EH (cell line): ENCODE data around the gene RASL12.
A peak's percentile ranks its signal among the peaks of the same experiment; 100 is the strongest.

ENCODE experiments used
- DNase-seq: peaks from one replicate; pipeline ENCODE4 v3.0.0-alpha.2; 2015; ENCODE audit warnings: low read depth

RASL12 gene

GRCh38 chr15:65092911-65093792, 25.4 kb upstream of the RASL12 start:
- no peak for DNase-seq

GRCh38 chr15:65091946-65092770, 24.4 kb upstream of the RASL12 start:
- DNase-seq: no peak

DNA sequence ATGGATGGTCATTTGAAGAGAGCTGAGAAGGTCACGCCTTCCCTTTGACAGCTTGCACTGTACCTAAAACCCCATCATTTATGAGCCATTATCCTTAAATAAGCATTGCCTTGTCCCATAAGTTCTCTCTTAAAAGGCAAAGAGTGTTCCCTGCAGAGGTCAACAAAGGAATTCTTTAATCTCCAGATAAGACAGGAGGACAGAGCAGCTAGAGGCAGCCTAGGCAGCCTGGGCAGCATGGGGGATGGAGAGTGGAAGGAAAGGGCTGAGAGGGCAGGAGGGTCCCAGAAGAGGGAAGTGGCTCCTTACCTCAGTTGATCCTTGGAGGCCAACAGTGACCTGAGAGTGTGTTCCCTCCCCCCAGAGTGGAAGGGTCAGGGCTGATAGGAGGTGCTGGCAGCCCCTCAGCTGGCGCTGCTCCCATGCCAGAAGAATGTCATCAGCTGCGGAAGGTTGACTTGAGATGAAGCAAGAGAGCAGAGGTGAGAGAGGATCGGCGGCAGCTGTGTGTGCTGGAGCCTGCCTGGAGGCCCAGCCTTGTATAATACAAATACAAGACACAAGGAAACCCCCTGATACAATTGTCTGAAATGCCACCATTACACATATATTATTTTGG, 21.5 kb upstream of the RASL12 start:
- DNase-seq: no peak

- DNase-seq: no peak
Measured at GRCh38 chr15:65088643-65089021, 20.8 kb upstream of the RASL12 start.

DNA sequence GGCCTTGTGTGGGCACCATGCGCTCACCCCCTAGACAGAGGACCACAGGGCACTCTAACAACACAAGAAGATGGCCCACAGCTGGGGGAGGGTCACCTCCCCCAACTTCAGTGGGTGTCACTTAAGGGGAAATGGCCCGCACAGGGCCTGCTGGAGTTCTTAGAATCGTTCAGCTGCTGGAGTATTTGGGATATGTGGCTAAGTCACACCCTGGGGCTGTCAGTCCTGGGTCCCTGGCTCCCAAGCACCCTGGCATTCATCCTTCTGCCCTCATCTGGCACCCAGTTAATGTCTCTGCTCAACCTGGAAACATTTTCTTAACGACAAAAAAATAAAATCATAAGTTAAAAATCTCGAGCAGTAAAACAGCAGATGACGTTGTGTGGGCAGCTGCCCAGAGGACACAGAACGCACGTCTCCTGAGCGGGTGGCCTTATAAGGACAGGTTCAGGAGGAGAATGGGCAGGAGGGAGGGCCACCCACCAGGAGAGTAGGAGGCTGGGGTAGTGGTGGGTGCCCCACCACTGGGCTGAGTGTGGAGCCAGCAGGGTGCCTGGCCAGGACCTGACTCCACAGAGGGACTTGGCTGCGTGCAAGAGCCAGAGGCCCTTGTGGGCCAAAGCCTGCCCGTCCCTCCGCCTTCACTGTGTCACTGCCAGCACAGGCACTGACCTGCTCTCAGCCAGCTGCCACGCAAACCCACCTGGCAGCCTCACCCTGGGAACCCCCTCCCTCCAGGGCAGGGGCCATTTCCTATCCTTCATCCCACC, 20.3 kb upstream of the RASL12 start:
- peak; percentile 46 for DNase-seq

GRCh38 chr15:65087411-65087810, 19.6 kb upstream of the RASL12 start:
- DNase-seq: no peak

DNA sequence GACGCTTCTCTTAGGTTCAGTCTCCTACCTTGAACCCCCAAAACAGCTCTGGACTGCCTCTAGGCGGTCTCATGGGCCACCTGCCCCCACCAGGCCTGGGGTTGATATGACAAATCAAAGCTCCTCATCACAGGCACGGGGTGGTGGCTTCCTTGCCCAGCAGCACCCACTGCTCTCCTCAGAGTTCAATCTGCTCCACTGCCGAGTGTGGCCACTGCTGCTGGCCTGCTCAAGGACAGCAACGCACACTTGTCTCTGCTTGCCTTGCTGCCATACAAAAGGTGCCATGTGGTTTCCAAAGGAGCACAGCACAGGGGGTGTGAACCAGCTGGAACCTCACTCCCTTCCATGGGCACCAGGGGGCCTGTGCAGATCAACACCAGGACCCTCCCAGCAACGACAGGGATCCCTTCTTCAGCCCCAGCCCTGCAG, 18.9 kb upstream of the RASL12 start:
- no peak for DNase-seq

DNA sequence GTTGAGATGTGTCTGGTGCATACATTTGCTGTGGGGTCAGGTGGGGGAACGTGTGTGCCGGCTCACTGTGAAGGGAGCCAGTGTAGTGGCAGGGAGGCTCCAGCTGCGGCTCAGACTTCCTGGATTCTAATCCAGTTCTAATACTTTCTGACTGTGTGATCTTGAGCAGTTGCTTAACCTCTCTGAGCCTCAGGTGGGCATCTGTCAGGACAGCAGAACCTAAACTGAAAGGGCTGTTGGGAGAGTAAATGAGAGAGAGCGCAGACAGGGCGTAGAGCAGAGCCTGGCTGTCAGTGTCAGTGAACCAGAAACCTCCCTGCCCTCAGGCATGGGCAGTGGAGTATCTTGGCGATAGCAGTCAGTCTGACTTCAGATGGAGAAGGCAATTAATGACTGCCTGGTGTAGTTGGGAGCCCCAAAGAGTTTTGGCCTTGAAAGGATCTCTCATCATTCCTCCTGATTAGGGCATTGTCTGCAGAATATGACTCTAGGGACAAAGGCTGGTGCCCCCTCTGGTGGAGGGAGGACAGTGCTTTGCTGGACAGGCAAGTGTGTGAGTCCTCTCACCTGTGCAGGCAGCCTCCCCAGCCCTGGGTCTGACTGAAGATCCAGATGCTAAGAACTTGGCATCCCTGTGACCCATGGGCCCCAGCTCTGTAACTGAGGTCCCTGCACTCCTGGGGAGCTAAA, 18.3 kb upstream of the RASL12 start:
- peak; percentile 38 for DNase-seq

- no peak for DNase-seq
Measured at GRCh38 chr15:65085207-65085753, 17.5 kb upstream of the RASL12 start.

- DNase-seq: no peak
Measured at GRCh38 chr15:65084500-65085206, 16.9 kb upstream of the RASL12 start.

DNA sequence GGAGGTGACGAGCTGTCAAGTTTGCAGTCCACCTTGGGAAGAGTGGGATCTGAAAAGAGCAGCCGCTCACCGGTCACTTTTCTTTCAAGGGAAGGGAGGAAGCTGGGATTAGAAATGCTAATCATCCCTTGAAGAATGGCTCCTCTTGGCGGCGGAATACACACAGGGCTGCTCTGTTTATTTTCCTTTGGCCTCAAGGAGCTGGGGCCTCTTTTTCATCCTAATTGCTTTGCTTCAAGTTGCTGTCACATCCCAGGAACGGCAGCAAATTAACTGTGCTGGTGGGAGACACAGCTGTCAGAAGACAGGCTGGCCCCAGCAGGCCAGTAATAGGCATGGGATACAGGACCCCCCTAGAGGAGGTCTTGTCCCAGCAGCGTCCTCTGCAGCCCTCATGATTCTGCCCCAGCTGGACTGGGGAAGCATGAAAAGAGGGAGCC, 15.5 kb upstream of the RASL12 start:
- DNase-seq: peak; percentile 51

DNA sequence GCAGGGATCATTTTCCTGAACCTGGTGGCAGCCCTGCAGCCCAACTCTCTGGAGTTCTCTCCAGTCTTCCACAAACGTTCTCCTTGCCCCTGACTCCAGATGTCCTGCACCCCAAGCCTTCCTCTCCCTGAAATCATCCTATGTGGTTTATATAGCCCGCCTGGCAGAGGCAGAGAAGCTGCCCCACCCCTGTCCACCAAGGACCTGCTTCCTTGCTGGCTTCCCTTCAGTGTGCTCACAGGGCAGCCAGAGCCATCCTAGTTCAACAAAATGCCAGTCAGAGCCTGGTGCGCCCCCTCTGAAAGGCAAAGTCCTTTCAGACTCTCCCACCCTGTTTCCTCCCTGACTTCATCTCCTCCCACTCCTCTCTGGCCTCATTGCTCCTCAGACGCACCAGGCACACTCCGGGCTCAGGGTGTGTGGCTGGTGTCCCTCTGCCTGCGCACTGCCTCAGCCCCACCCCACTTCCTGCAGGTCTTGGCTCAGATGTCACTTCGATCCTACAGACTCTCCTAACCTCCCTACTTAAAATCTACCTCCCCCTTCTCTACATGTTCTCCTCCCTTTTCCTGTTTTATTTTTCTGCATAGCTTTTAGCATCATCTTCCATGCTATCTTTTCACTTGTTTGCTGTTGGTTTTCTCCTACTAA, 14.6 kb upstream of the RASL12 start:
- DNase-seq: peak; percentile 33

DNA sequence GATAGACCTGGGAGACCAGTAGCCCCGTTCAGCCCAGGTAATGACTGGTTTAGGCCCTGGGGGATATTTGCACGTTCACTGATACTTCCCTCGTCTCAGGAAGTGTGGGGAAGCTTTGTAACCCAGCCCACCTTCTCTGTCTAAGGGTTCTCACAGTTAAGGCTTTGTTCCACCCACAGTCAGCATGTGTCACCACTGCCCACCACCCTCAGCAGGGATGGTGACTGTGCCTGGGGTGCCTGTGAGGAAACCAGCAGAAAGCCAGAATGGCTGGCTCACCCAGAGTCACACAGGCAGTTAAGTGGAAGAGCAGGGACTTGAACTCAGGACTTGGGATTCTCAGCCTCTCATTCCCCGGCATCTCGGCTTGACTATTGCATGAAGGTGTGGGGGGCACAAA, 14.0 kb upstream of the RASL12 start:
- no peak for DNase-seq

- no peak for DNase-seq
Measured at GRCh38 chr15:65081270-65081669, 13.5 kb upstream of the RASL12 start.

- no peak for DNase-seq
Measured at GRCh38 chr15:65079580-65079979, 11.8 kb upstream of the RASL12 start.

DNA sequence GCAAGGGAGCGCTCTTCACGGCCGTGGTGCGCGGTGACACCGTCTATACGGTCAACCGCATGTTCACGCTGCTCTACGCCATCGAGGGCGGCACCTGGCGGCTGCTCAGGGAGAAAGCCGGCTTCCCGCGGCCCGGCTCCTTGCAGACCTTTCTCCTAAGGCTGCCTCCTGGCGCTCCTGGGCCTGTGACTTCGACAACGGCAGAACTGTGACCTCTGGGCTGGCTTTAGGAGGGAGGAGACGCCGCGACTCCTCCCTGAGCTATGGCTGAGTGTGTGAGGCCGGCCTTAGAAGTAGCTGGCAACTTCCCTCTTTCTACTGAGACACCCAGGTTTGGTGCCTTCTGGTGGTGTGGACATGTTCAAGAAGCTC, 10.2 kb upstream of the RASL12 start:
- peak; percentile 67 for DNase-seq

DNA sequence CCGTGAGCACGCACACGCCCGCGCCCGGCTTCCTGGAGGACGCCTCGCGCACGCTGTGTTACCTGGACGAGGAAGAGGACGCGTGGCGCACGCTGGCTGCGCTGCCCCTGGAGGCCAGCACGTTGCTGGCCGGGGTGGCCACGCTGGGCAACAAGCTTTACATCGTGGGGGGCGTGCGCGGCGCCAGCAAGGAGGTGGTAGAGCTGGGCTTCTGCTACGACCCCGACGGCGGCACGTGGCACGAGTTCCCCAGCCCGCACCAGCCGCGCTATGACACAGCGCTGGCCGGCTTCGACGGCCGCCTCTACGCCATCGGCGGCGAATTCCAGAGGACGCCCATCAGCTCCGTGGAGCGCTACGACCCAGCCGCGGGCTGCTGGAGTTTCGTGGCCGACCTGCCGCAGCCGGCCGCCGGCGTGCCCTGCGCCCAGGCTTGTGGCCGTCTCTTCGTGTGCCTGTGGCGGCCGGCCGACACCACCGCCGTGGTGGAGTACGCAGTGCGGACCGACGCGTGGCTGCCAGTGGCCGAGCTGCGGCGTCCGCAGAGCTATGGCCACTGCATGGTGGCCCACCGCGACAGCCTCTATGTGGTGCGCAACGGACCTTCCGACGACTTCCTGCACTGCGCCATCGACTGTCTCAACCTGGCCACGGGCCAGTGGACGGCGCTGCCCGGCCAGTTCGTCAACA, 9.6 kb upstream of the RASL12 start:
- DNase-seq: no peak

DNA sequence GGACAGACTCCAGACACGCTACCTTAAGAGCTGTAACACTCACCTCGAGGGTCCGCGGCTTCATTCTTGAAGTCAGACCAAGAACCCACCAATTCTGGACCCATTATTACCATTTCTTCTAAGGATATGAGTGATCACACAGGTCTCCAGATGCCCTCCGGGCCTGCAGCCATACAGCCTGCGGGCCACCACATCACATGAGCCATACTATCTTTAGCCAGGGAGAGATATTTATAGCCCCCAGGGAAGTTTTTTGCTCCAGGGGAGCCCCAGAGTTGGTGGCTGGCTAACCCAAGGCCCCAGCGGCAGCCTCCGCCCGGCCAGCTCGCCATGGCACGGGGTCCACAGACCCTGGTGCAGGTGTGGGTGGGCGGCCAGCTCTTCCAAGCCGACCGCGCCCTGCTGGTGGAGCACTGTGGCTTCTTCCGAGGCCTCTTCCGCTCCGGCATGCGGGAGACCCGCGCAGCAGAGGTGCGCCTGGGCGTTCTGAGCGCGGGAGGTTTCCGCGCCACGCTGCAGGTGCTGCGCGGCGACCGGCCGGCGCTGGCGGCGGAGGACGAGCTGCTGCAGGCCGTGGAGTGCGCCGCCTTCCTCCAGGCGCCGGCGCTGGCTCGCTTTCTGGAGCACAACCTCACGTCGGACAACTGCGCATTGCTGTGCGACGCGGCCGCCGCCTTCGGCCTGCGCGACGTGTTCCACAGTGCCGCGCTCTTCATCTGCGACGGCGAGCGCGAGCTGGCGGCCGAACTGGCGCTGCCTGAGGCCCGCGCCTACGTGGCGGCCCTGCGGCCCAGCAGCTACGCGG, 8.9 kb upstream of the RASL12 start, which contains the start of gene KBTBD13:
TSS of gene KBTBD13 (plus strand) at position 261 of the 805 bp plus-strand sequence. CDS start at position 331, 70 bp downstream.
- no peak for DNase-seq
